IMR-90 (cell line): ENCODE results near the gene PITPNM3. TPM values are rescaled to one million over a fixed set of nuclear protein-coding genes. Genes with fewer than 3 reads are reported as not detected.

ENCODE experiments used
- ATAC-seq: fragments of 200-7000 bp; cut with Tn5 transposase; 2 replicates; pipeline ENCODE4 v1.9.1; 2020; ENCODE audit warnings: low read depth, mild to moderate bottlenecking, moderate library complexity
- BruUV-seq: library from RNA; stranded (reverse); fragments of 400-500 nt; replicated peaks from 2 replicates; lab custom pipeline; 2021; lab: Mats Ljungman, UMichigan
- CTCF ChIA-PET: fragments of 300-600 bp; formaldehyde crosslinking; extraction: SDS; loops from one replicate; lab custom pipeline; 2021; ENCODE audit warnings: antibody characterized with exemption; lab: Yijun Ruan, JAX
- POLR2A ChIA-PET: fragments of 300-600 bp; sonication (Branson Sonifier 250); formaldehyde crosslinking; loops from one replicate; lab custom pipeline; 2022; ENCODE audit warnings: antibody characterized with exemption; ENCODE audit not compliant: unreplicated experiment; lab: Charles Lee
- DNase-seq: peaks from one replicate; pipeline ENCODE4 v3.0.0; 2013
- H2AFZ ChIP-seq: replicated peaks from 2 replicates; pipeline ENCODE3; 2013; ENCODE audit warnings: low read length, mild to moderate bottlenecking; ENCODE audit not compliant: poor library complexity
- H2AK5ac ChIP-seq: 2 replicates; pipeline ENCODE4 v1.6.1; 2013; ENCODE audit warnings: low read depth, low read length, inconsistent platforms
- H2AK9ac ChIP-seq: replicated peaks from 2 replicates; pipeline ENCODE3; 2013; ENCODE audit warnings: mild to moderate bottlenecking, low read depth, low read length, moderate library complexity; ENCODE audit not compliant: poor library complexity
- H2BK120ac ChIP-seq: 2 replicates; pipeline ENCODE4 v1.6.1; 2013; ENCODE audit warnings: low read depth, low read length, inconsistent platforms
- H2BK15ac ChIP-seq: 3 replicates; pipeline ENCODE4 v1.6.1; 2013; ENCODE audit warnings: low read depth, low read length, inconsistent platforms
- H2BK20ac ChIP-seq: 2 replicates; pipeline ENCODE4 v1.6.1; 2013; ENCODE audit warnings: low read depth, mild to moderate bottlenecking, inconsistent platforms, low read length, moderate library complexity
- H2BK5ac ChIP-seq: 2 replicates; pipeline ENCODE4 v1.6.1; 2013; ENCODE audit warnings: mild to moderate bottlenecking, low read depth, low read length, inconsistent platforms; ENCODE audit not compliant: poor library complexity, severe bottlenecking
- H3K14ac ChIP-seq: replicated peaks from 2 replicates; pipeline ENCODE4 v1.6.1; 2013; ENCODE audit warnings: low read depth, low read length, inconsistent platforms
- H3K18ac ChIP-seq: 2 replicates; pipeline ENCODE4 v1.6.1; 2013; ENCODE audit warnings: low read depth, low read length, control low read depth
- H3K23ac ChIP-seq: 2 replicates; pipeline ENCODE4 v1.6.1; 2013; ENCODE audit warnings: low read depth, low read length, inconsistent platforms
- H3K27ac ChIP-seq: 2 replicates; pipeline ENCODE4 v1.5.1; 2013; ENCODE audit warnings: mild to moderate bottlenecking, control low read depth, low read length; ENCODE audit not compliant: insufficient read depth
- H3K27me3 ChIP-seq: 2 replicates; pipeline ENCODE4 v1.6.1; 2013; ENCODE audit warnings: low read length; ENCODE audit not compliant: control insufficient read depth, insufficient read depth
- H3K36me3 ChIP-seq: 2 replicates; pipeline ENCODE4 v1.6.1; 2013; ENCODE audit warnings: low read length, mixed read lengths; ENCODE audit not compliant: control insufficient read depth, insufficient read depth
- H3K4ac ChIP-seq: 2 replicates; pipeline ENCODE4 v1.6.1; 2013; ENCODE audit warnings: low read depth, low read length, inconsistent platforms
- H3K4me1 ChIP-seq: 2 replicates; pipeline ENCODE4 v1.6.1; 2013; ENCODE audit warnings: low read length, mixed read lengths; ENCODE audit not compliant: control insufficient read depth, insufficient read depth
- H3K4me2 ChIP-seq: 2 replicates; pipeline ENCODE4 v1.6.1; 2013; ENCODE audit warnings: low read depth, mild to moderate bottlenecking, control low read depth, low read length, moderate library complexity
- H3K4me3 ChIP-seq: 2 replicates; pipeline ENCODE4 v1.5.1; 2013; ENCODE audit warnings: low read depth, mild to moderate bottlenecking, control low read depth, low read length, moderate library complexity; ENCODE audit not compliant: insufficient read depth
- H3K56ac ChIP-seq: 2 replicates; pipeline ENCODE4 v1.6.1; 2013; ENCODE audit warnings: low read length, inconsistent platforms; ENCODE audit not compliant: insufficient read depth; ENCODE audit errors: extremely low read depth
- H3K79me1 ChIP-seq, 2 experiments: 2 replicates each; pipeline ENCODE4 v1.6.1; 2013; ENCODE audit warnings: low read length in 2 of 2, inconsistent platforms in 1 of 2, low read depth in 1 of 2
- H3K9ac ChIP-seq: 2 replicates; pipeline ENCODE4 v1.6.1; 2013; ENCODE audit warnings: low read depth, low read length, control low read depth
- H3K9me1 ChIP-seq: 2 replicates; pipeline ENCODE4 v1.6.1; 2013; ENCODE audit warnings: low read length, inconsistent platforms; ENCODE audit not compliant: insufficient read depth
- H3K9me3 ChIP-seq: 2 replicates; pipeline ENCODE4 v1.6.1; 2013; ENCODE audit warnings: low read length; ENCODE audit not compliant: control insufficient read depth, insufficient read depth
- H4K20me1 ChIP-seq: 2 replicates; pipeline ENCODE4 v1.6.1; 2013; ENCODE audit warnings: low read length, inconsistent platforms; ENCODE audit not compliant: insufficient read depth
- H4K5ac ChIP-seq: 2 replicates; pipeline ENCODE4 v1.6.1; 2013; ENCODE audit warnings: mild to moderate bottlenecking, low read depth, low read length, control low read depth
- H4K8ac ChIP-seq, 2 experiments: 2 replicates each; pipeline ENCODE4 v1.6.1; 2013; ENCODE audit warnings: low read depth in 2 of 2, low read length in 2 of 2, control low read depth in 1 of 2, inconsistent platforms in 1 of 2
- H4K91ac ChIP-seq: 2 replicates; pipeline ENCODE4 v1.6.1; 2013; ENCODE audit warnings: low read depth, low read length, inconsistent platforms; ENCODE audit not compliant: insufficient read depth
- BHLHE40 ChIP-seq: fragments of 150-350 bp; IDR thresholded peaks from 2 replicates; pipeline ENCODE4 v1.6.1; 2016; ENCODE audit warnings: mild to moderate bottlenecking, low read depth, low read length
- CEBPB ChIP-seq: IDR thresholded peaks from 2 replicates; pipeline ENCODE4 v1.6.1; 2012; ENCODE audit warnings: low read depth, low read length, improper control_type of control experiment
- CTCF ChIP-seq: conservative IDR thresholded peaks from 2 replicates; pipeline ENCODE4 v1.5.1; 2012; ENCODE audit warnings: mild to moderate bottlenecking, low read depth, low read length, improper control_type of control experiment
- ELK1 ChIP-seq: fragments of 150-350 bp; IDR thresholded peaks from 2 replicates; pipeline ENCODE4 v1.6.1; 2016; ENCODE audit warnings: low read depth, mild to moderate bottlenecking, low read length, moderate library complexity, borderline replicate concordance
- MAZ ChIP-seq: IDR thresholded peaks from 2 replicates; pipeline ENCODE4 v1.6.1; 2012; ENCODE audit warnings: low read depth, mild to moderate bottlenecking, low read length, improper control_type of control experiment, moderate library complexity, borderline replicate concordance
- RAD21 ChIP-seq: IDR thresholded peaks from 2 replicates; pipeline ENCODE4 v1.6.1; 2012; ENCODE audit warnings: low read length, improper control_type of control experiment
- RCOR1 ChIP-seq: IDR thresholded peaks from 2 replicates; pipeline ENCODE4 v1.6.1; 2012; ENCODE audit warnings: mild to moderate bottlenecking, low read length, improper control_type of control experiment; ENCODE audit not compliant: insufficient replicate concordance
- SMC3 ChIP-seq: fragments of 150-350 bp; IDR thresholded peaks from 2 replicates; pipeline ENCODE4 v1.6.1; 2016; ENCODE audit warnings: low read depth, mild to moderate bottlenecking, antibody characterized with exemption, low read length, moderate library complexity
- USF2 ChIP-seq: fragments of 150-350 bp; IDR thresholded peaks from 2 replicates; pipeline ENCODE4 v1.6.1; 2017; ENCODE audit warnings: mild to moderate bottlenecking, antibody characterized with exemption, low read length, low read depth
- WGBS, 2 experiments: methylation state at CpG; one replicate each; pipeline versions ENCODE4 v1.1.5 to v1.1.7; 2013; ENCODE audit warnings: missing lambda C conversion rate in 2 of 2; ENCODE audit not compliant: insufficient read length in 1 of 2; ENCODE audit errors: extremely low coverage in 2 of 2; 5-methylcytosine and 5-hydroxymethylcytosine counted together
- dilution Hi-C: fragments of 300-500 bp; cut with HindIII; formaldehyde crosslinking; loops from one replicate; pipeline ENCODE4 v1.14.3; 2018; ENCODE audit warnings: low sequenced_read_pairs; ENCODE audit not compliant: unreplicated experiment
- in situ Hi-C: fragments of 300-500 bp; cut with MboI; formaldehyde crosslinking; loops from 3 replicates; pipeline ENCODE4 v1.14.3; 2019; ENCODE audit warnings: low sequenced_read_pairs, inconsistent platforms, mixed read lengths
- intact Hi-C: fragments of 100-400 bp; cut with micrococcal nuclease; formaldehyde crosslinking; loops from 2 replicates; pipeline ENCODE4 v1.10.0; 2022
- polyA plus RNA-seq, 3 experiments: library from polyadenylated mRNA; depleted of rRNA; stranded (reverse); fragments of >200 nt; gene quantifications; 2 replicates each; pipeline ENCODE4 v1.2.3, GENCODE V29; 2012; ENCODE audit warnings: low replicate concordance in 1 of 3
- total RNA-seq: library from RNA; depleted of rRNA; stranded (reverse); fragments of >200 nt; gene quantifications from 2 replicates; pipeline ENCODE4 v1.2.3, GENCODE V29; 2012

PITPNM3 gene
- total and polyA plus RNA-seq, 2 of the 4 experiments (the other 2 are of a cell fraction): 0.54 to 1.7 TPM

GRCh38 chr17:6591599-6592158 is 35.3 kb upstream of the PITPNM3 start:
- Histone ChIP-seq H2AK9ac (no peak overlapping the region), H3K56ac (peak overlapping the region; percentile 25; the same call in 1 of the 2 replicates), H3K36me3 (peaks cover 30% of the 10 kb centered on the region), H3K4me1 (peaks cover 6% of the 10 kb centered on the region), H4K8ac (peak overlapping the region; percentile 7 to 71; a peak in 3 of 4 replicates), H4K20me1 (peaks cover 4% of the 10 kb centered on the region; the same call in 1 of the 2 replicates), H3K4me3 (no peak overlapping the region), H3K4me2 (peak overlapping the region; percentile 27; the same call in 1 of the 2 replicates), H3K9me3 (no peaks in the 10 kb centered on the region), H3K9ac (no peak overlapping the region), H3K18ac (peak overlapping the region; percentile 73; the same call in 1 of the 2 replicates), H2BK15ac (peak overlapping the region; percentile 72; the same call in 2 of the 3 replicates), H3K4ac (peak overlapping the region; percentile 61), H2BK120ac (peak overlapping the region; percentile 75), H4K91ac (peak overlapping the region; percentile 53), H3K27ac (peak overlapping the region; percentile 12; the same call in 1 of the 2 replicates), H2AK5ac (peak overlapping the region; percentile 58), H2BK20ac (peak overlapping the region; percentile 77), H3K9me1 (peaks cover 6% of the 10 kb centered on the region), H3K23ac (peak overlapping the region; percentile 61; the same call in 1 of the 2 replicates), H3K14ac (peak overlapping the region; percentile 77), H3K27me3 (no peaks in the 10 kb centered on the region), H2BK5ac (peak overlapping the region; percentile 93), H3K79me1 (peaks cover 12 to 14% of the 10 kb centered on the region in 2 experiments), H2AFZ (peak overlapping the region; percentile 28), H4K5ac (peak overlapping the region; percentile 42; the same call in 1 of the 2 replicates)
- no TSS peak for BruUV-seq
- dilution Hi-C loops: no loop called here
- CTCF ChIA-PET: no interaction called here
- 100% methylated on average over 1 of the region's 7 CpGs; no CpG with 5 or more reads in 1 of the 2 experiments for WGBS, 2 experiments
- intact Hi-C loops: loop anchor here (5.0 kb wide), 1 partner anchor 119 kb away; no protein-coding TSS in a partner anchor
- ATAC-seq (peak; percentile 92), DNase-seq (peak; percentile 94)
- in situ Hi-C loops: no loop called here
- POLR2A ChIA-PET: no interaction called here
- TF ChIP-seq SMC3 (no peak), CEBPB (peak; percentile 96), RCOR1 (peak; percentile 17), MAZ (no peak), CTCF (no peak), BHLHE40 (no peak), RAD21 (0 out of 2 replicates have a peak, but pooled peaks have one; percentile 3), USF2 (no peak), ELK1 (no peak)
